ENCODE data around the gene OBP2B. TPM values are rescaled to one million over a fixed set of nuclear protein-coding genes. Genes with fewer than 3 reads are reported as not detected.

OBP2B gene
- total and polyA plus RNA-seq, 11 donors = 0.38 TPM; not detected in 10

GRCh38 chr9:133168432-133168831 lies 40.6 kb downstream of the OBP2B start:
- no peak for TF ChIP-seq CTCF (IDR thresholded peaks at IDR 0.05)
- TF ChIP-seq POLR2A (IDR thresholded peaks at IDR 0.05) = no peak
- Histone ChIP-seq H3K27me3 (peaks cover 0 to 4% (median 0%) of the 10 kb centered on the region in 9 donors), H3K9me3 (no peaks in the 10 kb centered on the region), H3K36me3 (no peaks in the 10 kb centered on the region), H3K4me3 (no peak overlapping the region), H3K4me1 (peaks cover 0 to 16% (median 6%) of the 10 kb centered on the region in 12 donors), H3K27ac (no peak overlapping the region)
- 53 to 62% (median 55%) methylated on average over 6 of the region's 6 CpGs for WGBS, 4 donors
- intact Hi-C loops (cut with DNase I) = no loop called here
- ATAC-seq (no peak), DNase-seq (no peak)

- ATAC-seq = no peak
- Histone ChIP-seq H3K36me3 (no peaks in the 10 kb centered on the region), H3K4me3 (no peak overlapping the region), H3K4me1 (peaks cover 0 to 22% (median 11%) of the 10 kb centered on the region in 12 donors), H3K27ac (no peak overlapping the region), H3K27me3 (peaks cover 0 to 4% (median 0%) of the 10 kb centered on the region in 9 donors), H3K9me3 (no peaks in the 10 kb centered on the region)
- no peak for DNase-seq
- WGBS, 4 donors = 80 to 90% (median 90%) methylated on average over 2 to 3 of the region's 3 CpGs
- intact Hi-C loops (cut with DNase I) = no loop called here
- TF ChIP-seq POLR2A (IDR thresholded peaks at IDR 0.05) (no peak), CTCF (IDR thresholded peaks at IDR 0.05) (no peak)
Observed at GRCh38 chr9:133167769-133168168, 41.3 kb downstream of the OBP2B start.

GRCh38 chr9:133167096-133167730 lies 41.8 kb downstream of the OBP2B start:
- Histone ChIP-seq H3K27me3 (peaks cover 0 to 4% (median 0%) of the 10 kb centered on the region in 9 donors), H3K36me3 (no peaks in the 10 kb centered on the region), H3K9me3 (no peaks in the 10 kb centered on the region), H3K4me3 (no peak overlapping the region), H3K27ac (no peak overlapping the region), H3K4me1 (peaks cover 0 to 24% (median 14%) of the 10 kb centered on the region in 12 donors)
- TF ChIP-seq POLR2A (IDR thresholded peaks at IDR 0.05) (no peak), CTCF (IDR thresholded peaks at IDR 0.05) (no peak)
- no peak for DNase-seq
- intact Hi-C loops (cut with DNase I) = no loop called here
- no peak for ATAC-seq
- 73 to 100% (median 79%) methylated on average over 1 to 3 of the region's 3 CpGs for WGBS, 4 donors

GRCh38 chr9:133166392-133166791 lies 42.7 kb downstream of the OBP2B start:
- TF ChIP-seq CTCF (IDR thresholded peaks at IDR 0.05) (no peak), POLR2A (IDR thresholded peaks at IDR 0.05) (no peak)
- no peak overlapping the region for H3K27ac ChIP-seq
- 81 to 87% (median 86%) methylated on average over 17 of the region's 17 CpGs for WGBS, 4 donors
- no peaks in the 10 kb centered on the region for H3K9me3 ChIP-seq
- DNase-seq = no peak
- no peak for ATAC-seq
- no peaks in the 10 kb centered on the region for H3K36me3 ChIP-seq
- no peak overlapping the region for H3K4me3 ChIP-seq
- peaks cover 0 to 29% (median 16%) of the 10 kb centered on the region in 12 donors for H3K4me1 ChIP-seq
- intact Hi-C loops (cut with DNase I) = no loop called here
- no peaks in the 10 kb centered on the region for H3K27me3 ChIP-seq

Data from heart left ventricle (tissue), 16 donors.